GM12873 (cell line): ENCODE measurements around the gene LLGL1.

Experiments
- TF ChIP-seq, protein P1 (sequence below): IDR thresholded peaks from 2 replicates; pipeline ENCODE4 v1.5.1; 2012; ENCODE audit warnings: low read depth, mild to moderate bottlenecking, moderate library complexity, low read length, control low read depth; ENCODE audit not compliant: insufficient read depth; ENCODE audit errors: missing control alignments

The LLGL1 gene

DNA sequence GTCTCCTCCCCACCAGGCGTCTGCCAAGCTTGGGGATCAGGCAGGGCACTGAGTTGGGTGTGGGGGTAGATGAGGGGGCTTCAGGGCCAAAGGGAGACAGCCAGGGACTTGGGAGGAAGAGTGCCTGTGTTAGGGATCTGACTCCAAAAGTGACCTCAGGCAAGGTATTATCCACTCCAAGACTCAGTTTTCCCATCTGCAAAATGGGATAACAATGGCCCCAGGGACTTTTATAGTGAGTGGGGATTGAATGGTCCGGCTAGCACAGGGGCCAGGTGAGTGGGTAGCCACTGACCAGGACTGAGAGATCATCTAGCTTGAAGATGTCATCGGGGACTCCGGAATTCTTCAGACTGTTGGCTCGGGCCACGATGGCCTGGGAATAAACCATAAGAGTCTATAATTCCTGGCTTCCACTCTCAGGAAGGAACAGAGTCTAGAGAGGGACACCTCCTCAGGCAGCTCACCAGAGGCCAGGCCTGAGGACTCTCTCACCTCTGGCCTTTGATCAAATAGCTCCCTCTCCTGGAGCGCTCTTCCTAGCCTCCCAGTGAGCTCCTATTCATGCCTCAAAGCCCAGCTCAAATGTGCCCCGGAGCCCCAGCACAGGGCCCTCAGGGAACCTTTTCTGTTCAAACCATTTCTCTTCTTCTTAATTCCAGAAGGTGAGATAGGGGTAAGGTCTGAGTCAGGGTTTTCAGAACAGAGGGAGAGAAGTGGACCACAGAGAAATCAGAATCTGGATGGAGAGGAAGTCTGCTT lies 29.6 kb downstream of the LLGL1 start:
- TF ChIP-seq, protein P1, sequence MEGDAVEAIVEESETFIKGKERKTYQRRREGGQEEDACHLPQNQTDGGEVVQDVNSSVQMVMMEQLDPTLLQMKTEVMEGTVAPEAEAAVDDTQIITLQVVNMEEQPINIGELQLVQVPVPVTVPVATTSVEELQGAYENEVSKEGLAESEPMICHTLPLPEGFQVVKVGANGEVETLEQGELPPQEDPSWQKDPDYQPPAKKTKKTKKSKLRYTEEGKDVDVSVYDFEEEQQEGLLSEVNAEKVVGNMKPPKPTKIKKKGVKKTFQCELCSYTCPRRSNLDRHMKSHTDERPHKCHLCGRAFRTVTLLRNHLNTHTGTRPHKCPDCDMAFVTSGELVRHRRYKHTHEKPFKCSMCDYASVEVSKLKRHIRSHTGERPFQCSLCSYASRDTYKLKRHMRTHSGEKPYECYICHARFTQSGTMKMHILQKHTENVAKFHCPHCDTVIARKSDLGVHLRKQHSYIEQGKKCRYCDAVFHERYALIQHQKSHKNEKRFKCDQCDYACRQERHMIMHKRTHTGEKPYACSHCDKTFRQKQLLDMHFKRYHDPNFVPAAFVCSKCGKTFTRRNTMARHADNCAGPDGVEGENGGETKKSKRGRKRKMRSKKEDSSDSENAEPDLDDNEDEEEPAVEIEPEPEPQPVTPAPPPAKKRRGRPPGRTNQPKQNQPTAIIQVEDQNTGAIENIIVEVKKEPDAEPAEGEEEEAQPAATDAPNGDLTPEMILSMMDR, result no peak

DNA sequence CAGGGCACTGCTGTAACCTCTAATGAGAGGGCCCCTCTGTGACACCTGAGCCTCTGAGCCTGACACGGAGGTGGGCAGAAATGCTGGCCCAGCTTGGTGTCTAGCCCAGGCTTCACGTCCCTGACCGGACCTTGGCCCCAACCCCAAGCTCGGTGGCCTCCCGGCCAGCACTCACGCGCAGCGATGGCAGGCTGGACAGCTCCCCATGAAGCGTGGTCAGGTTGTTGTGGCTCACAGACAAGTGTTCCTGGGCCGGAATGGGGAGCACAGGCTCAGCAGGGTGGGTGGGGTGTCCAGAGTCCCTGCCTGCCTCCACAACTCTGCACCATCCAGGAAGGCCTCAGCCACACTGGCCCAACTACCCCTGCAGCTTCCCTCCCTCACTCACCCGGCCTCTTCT lies 30.9 kb downstream of the LLGL1 start:
- TF ChIP-seq, protein P1, result no peak

DNA sequence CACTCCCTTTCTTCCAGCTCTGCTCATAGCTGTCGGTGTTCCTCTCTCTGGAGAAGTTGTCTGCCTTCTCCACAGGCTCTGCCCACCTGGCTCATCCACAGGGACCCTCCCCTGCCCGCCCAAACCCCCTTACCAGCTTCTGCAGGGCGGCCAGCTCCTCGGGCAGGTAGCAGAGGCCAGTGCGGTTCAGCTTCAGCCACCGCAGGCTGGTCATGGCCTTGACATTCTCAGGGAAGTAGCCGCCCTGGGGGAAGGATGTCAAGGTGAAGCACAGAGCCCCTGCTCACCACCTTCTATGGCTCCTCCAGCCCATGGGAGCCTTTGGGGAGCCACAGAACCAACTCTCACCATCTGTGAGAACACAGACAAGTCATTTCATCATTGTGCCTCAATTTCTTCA lies 31.3 kb downstream of the LLGL1 start:
- TF ChIP-seq, protein P1, result no peak

DNA sequence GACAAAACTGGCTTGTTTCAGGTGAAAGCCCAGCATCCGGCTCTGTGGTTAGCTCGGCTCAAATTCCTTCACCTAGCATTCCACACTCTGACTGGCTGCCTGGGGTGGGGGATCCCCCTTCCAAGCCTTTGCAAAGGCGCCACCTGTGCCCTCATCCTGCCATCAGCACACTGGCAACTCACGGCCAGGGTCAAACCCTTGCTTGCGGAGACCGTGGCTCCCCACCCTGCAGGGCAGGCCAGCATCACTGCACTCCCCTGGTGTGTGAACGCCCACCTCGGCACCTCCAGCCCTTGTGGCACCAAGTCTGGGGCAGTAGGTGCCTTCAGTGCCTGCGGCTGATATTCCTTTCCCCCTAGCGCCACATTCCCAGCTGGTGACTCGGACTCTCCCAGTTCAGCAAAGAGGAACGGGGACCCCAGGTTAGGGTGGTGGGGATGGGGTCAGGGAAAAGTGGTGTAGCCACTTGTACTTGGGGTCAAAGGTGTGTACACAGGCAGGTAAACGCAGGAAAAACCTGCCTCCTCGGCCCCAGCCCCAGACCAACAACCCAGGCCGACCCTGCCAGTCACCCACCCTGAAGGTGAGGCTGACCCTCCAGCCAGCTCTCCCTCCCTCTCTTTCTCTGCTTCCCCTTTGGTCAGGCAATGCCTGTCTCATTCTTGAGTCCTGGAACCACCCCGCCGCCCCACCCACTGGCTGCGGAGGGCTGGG lies 32.0 kb downstream of the LLGL1 start:
- TF ChIP-seq, protein P1, result no peak

DNA sequence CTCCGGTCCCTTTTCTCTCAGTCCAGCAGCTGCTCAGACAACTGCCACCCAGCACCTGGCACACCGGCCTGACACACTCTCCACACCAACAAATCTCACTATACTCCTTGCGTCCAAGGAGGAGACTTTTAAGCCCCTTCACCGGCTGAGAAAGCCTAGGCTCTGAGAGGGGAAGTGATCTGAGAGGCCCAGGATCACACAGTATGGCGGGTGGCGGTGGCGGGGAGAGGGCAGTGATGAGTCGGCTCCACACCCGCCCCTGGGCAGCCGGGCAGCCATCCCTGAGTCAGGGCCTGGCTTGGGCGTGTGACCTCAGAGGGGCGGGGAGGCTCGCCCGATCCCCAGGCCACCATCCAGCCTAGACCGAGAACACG lies 32.5 kb downstream of the LLGL1 start:
- TF ChIP-seq, protein P1, result peak; percentile 9

DNA sequence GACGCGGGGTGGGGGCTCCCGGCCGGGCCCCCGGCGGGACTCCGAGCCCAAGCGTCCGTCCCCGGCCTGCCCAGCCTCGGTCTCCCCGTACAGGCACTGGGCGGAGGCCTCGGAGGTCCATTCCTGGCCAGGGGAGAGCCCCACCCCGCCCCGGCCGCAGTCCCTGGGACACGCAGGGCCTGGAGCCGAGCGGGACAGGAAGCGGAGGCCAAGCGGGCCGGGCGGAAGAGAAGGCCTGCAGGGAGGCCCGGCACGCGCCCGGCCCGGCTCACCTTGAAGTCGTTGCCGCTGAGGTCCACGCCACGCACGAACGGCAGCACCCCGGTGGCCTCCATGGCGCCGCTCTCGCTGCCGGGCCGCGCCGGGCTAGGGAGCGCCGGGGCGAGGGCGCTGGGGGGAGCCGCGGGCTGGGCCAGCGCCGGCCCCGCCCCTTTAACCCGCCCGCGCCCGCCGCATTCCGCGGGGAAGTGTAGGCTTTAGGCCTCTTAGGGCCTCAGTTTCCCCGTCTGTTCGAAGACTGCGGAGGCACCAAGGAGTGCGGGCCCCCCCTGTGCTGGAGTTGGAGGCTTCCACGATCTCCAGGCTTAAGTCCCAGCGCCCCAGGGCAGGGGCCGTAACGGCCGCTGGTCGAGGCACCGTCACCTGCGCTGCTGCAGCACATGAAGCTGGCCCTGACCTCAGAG lies 33.1 kb downstream of the LLGL1 start, which contains the start of gene FLII:
FLII (minus strand) TSS at position 383 of the 683 bp plus-strand sequence; CDS start at position 335, 48 bp downstream.
- TF ChIP-seq, protein P1, result no peak
